IMR-90 (cell line): ENCODE measurements around the gene HOTAIR. TPM values are rescaled to one million over a fixed set of nuclear protein-coding genes. Genes with fewer than 3 reads are reported as not detected.

ENCODE experiments used
- ATAC-seq: fragments of 200-7000 bp; cut with Tn5 transposase; 2 replicates; pipeline ENCODE4 v1.9.1; 2020; ENCODE audit warnings: low read depth, mild to moderate bottlenecking, moderate library complexity
- BruUV-seq: library from RNA; stranded (reverse); fragments of 400-500 nt; replicated peaks from 2 replicates; lab custom pipeline; 2021; lab: Mats Ljungman, UMichigan
- CTCF ChIA-PET: fragments of 300-600 bp; formaldehyde crosslinking; extraction: SDS; loops from one replicate; lab custom pipeline; 2021; ENCODE audit warnings: antibody characterized with exemption; lab: Yijun Ruan, JAX
- POLR2A ChIA-PET: fragments of 300-600 bp; sonication (Branson Sonifier 250); formaldehyde crosslinking; loops from one replicate; lab custom pipeline; 2022; ENCODE audit warnings: antibody characterized with exemption; ENCODE audit not compliant: unreplicated experiment; lab: Charles Lee
- DNase-seq: peaks from one replicate; pipeline ENCODE4 v3.0.0; 2013
- H2AFZ ChIP-seq: replicated peaks from 2 replicates; pipeline ENCODE3; 2013; ENCODE audit warnings: low read length, mild to moderate bottlenecking; ENCODE audit not compliant: poor library complexity
- H2AK5ac ChIP-seq: 2 replicates; pipeline ENCODE4 v1.6.1; 2013; ENCODE audit warnings: low read depth, low read length, inconsistent platforms
- H2AK9ac ChIP-seq: replicated peaks from 2 replicates; pipeline ENCODE3; 2013; ENCODE audit warnings: mild to moderate bottlenecking, low read depth, low read length, moderate library complexity; ENCODE audit not compliant: poor library complexity
- H2BK120ac ChIP-seq: 2 replicates; pipeline ENCODE4 v1.6.1; 2013; ENCODE audit warnings: low read depth, low read length, inconsistent platforms
- H2BK15ac ChIP-seq: 3 replicates; pipeline ENCODE4 v1.6.1; 2013; ENCODE audit warnings: low read depth, low read length, inconsistent platforms
- H2BK20ac ChIP-seq: 2 replicates; pipeline ENCODE4 v1.6.1; 2013; ENCODE audit warnings: low read depth, mild to moderate bottlenecking, inconsistent platforms, low read length, moderate library complexity
- H2BK5ac ChIP-seq: 2 replicates; pipeline ENCODE4 v1.6.1; 2013; ENCODE audit warnings: mild to moderate bottlenecking, low read depth, low read length, inconsistent platforms; ENCODE audit not compliant: poor library complexity, severe bottlenecking
- H3K14ac ChIP-seq: replicated peaks from 2 replicates; pipeline ENCODE4 v1.6.1; 2013; ENCODE audit warnings: low read depth, low read length, inconsistent platforms
- H3K18ac ChIP-seq: 2 replicates; pipeline ENCODE4 v1.6.1; 2013; ENCODE audit warnings: low read depth, low read length, control low read depth
- H3K23ac ChIP-seq: 2 replicates; pipeline ENCODE4 v1.6.1; 2013; ENCODE audit warnings: low read depth, low read length, inconsistent platforms
- H3K27ac ChIP-seq: 2 replicates; pipeline ENCODE4 v1.5.1; 2013; ENCODE audit warnings: mild to moderate bottlenecking, control low read depth, low read length; ENCODE audit not compliant: insufficient read depth
- H3K27me3 ChIP-seq: 2 replicates; pipeline ENCODE4 v1.6.1; 2013; ENCODE audit warnings: low read length; ENCODE audit not compliant: control insufficient read depth, insufficient read depth
- H3K36me3 ChIP-seq: 2 replicates; pipeline ENCODE4 v1.6.1; 2013; ENCODE audit warnings: low read length, mixed read lengths; ENCODE audit not compliant: control insufficient read depth, insufficient read depth
- H3K4ac ChIP-seq: 2 replicates; pipeline ENCODE4 v1.6.1; 2013; ENCODE audit warnings: low read depth, low read length, inconsistent platforms
- H3K4me1 ChIP-seq: 2 replicates; pipeline ENCODE4 v1.6.1; 2013; ENCODE audit warnings: low read length, mixed read lengths; ENCODE audit not compliant: control insufficient read depth, insufficient read depth
- H3K4me2 ChIP-seq: 2 replicates; pipeline ENCODE4 v1.6.1; 2013; ENCODE audit warnings: low read depth, mild to moderate bottlenecking, control low read depth, low read length, moderate library complexity
- H3K4me3 ChIP-seq: 2 replicates; pipeline ENCODE4 v1.5.1; 2013; ENCODE audit warnings: low read depth, mild to moderate bottlenecking, control low read depth, low read length, moderate library complexity; ENCODE audit not compliant: insufficient read depth
- H3K56ac ChIP-seq: 2 replicates; pipeline ENCODE4 v1.6.1; 2013; ENCODE audit warnings: low read length, inconsistent platforms; ENCODE audit not compliant: insufficient read depth; ENCODE audit errors: extremely low read depth
- H3K79me1 ChIP-seq, 2 experiments: 2 replicates each; pipeline ENCODE4 v1.6.1; 2013; ENCODE audit warnings: low read length in 2 of 2, inconsistent platforms in 1 of 2, low read depth in 1 of 2
- H3K9ac ChIP-seq: 2 replicates; pipeline ENCODE4 v1.6.1; 2013; ENCODE audit warnings: low read depth, low read length, control low read depth
- H3K9me1 ChIP-seq: 2 replicates; pipeline ENCODE4 v1.6.1; 2013; ENCODE audit warnings: low read length, inconsistent platforms; ENCODE audit not compliant: insufficient read depth
- H3K9me3 ChIP-seq: 2 replicates; pipeline ENCODE4 v1.6.1; 2013; ENCODE audit warnings: low read length; ENCODE audit not compliant: control insufficient read depth, insufficient read depth
- H4K20me1 ChIP-seq: 2 replicates; pipeline ENCODE4 v1.6.1; 2013; ENCODE audit warnings: low read length, inconsistent platforms; ENCODE audit not compliant: insufficient read depth
- H4K5ac ChIP-seq: 2 replicates; pipeline ENCODE4 v1.6.1; 2013; ENCODE audit warnings: mild to moderate bottlenecking, low read depth, low read length, control low read depth
- H4K8ac ChIP-seq, 2 experiments: 2 replicates each; pipeline ENCODE4 v1.6.1; 2013; ENCODE audit warnings: low read depth in 2 of 2, low read length in 2 of 2, control low read depth in 1 of 2, inconsistent platforms in 1 of 2
- H4K91ac ChIP-seq: 2 replicates; pipeline ENCODE4 v1.6.1; 2013; ENCODE audit warnings: low read depth, low read length, inconsistent platforms; ENCODE audit not compliant: insufficient read depth
- FOS ChIP-seq: fragments of 150-350 bp; IDR thresholded peaks from 2 replicates; pipeline ENCODE4 v1.6.1; 2016; ENCODE audit warnings: low read depth, low read length
- POLR2A ChIP-seq: IDR thresholded peaks from 2 replicates; pipeline ENCODE4 v1.6.1; 2012; ENCODE audit warnings: mild to moderate bottlenecking, low read depth, low read length
- RAD21 ChIP-seq: IDR thresholded peaks from 2 replicates; pipeline ENCODE4 v1.6.1; 2012; ENCODE audit warnings: low read length, improper control_type of control experiment
- RCOR1 ChIP-seq: IDR thresholded peaks from 2 replicates; pipeline ENCODE4 v1.6.1; 2012; ENCODE audit warnings: mild to moderate bottlenecking, low read length, improper control_type of control experiment; ENCODE audit not compliant: insufficient replicate concordance
- SMC3 ChIP-seq: fragments of 150-350 bp; IDR thresholded peaks from 2 replicates; pipeline ENCODE4 v1.6.1; 2016; ENCODE audit warnings: low read depth, mild to moderate bottlenecking, antibody characterized with exemption, low read length, moderate library complexity
- USF2 ChIP-seq: fragments of 150-350 bp; IDR thresholded peaks from 2 replicates; pipeline ENCODE4 v1.6.1; 2017; ENCODE audit warnings: mild to moderate bottlenecking, antibody characterized with exemption, low read length, low read depth
- WGBS, 2 experiments: methylation state at CpG; one replicate each; pipeline versions ENCODE4 v1.1.5 to v1.1.7; 2013; ENCODE audit warnings: missing lambda C conversion rate in 2 of 2; ENCODE audit not compliant: insufficient read length in 1 of 2; ENCODE audit errors: extremely low coverage in 2 of 2; 5-methylcytosine and 5-hydroxymethylcytosine counted together
- dilution Hi-C: fragments of 300-500 bp; cut with HindIII; formaldehyde crosslinking; loops from one replicate; pipeline ENCODE4 v1.14.3; 2018; ENCODE audit warnings: low sequenced_read_pairs; ENCODE audit not compliant: unreplicated experiment
- in situ Hi-C: fragments of 300-500 bp; cut with MboI; formaldehyde crosslinking; loops from 3 replicates; pipeline ENCODE4 v1.14.3; 2019; ENCODE audit warnings: low sequenced_read_pairs, inconsistent platforms, mixed read lengths
- intact Hi-C: fragments of 100-400 bp; cut with micrococcal nuclease; formaldehyde crosslinking; loops from 2 replicates; pipeline ENCODE4 v1.10.0; 2022
- polyA plus RNA-seq, 3 experiments: library from polyadenylated mRNA; depleted of rRNA; stranded (reverse); fragments of >200 nt; gene quantifications; 2 replicates each; pipeline ENCODE4 v1.2.3, GENCODE V29; 2012; ENCODE audit warnings: low replicate concordance in 1 of 3
- total RNA-seq: library from RNA; depleted of rRNA; stranded (reverse); fragments of >200 nt; gene quantifications from 2 replicates; pipeline ENCODE4 v1.2.3, GENCODE V29; 2012

HOTAIR gene
- total and polyA plus RNA-seq, 2 of the 4 experiments (the other 2 are of a cell fraction) = not detected

GRCh38 chr12:54022960-54023884 is 48.5 kb upstream of the HOTAIR start (continued):
- TF ChIP-seq SMC3 = no peak

- no peak overlapping the region for H3K9ac ChIP-seq
- no TSS peak for BruUV-seq
- no peak overlapping the region for H3K23ac ChIP-seq
- H3K9me1 ChIP-seq = no peaks in the 10 kb centered on the region
- ATAC-seq = no peak
- no peak overlapping the region for H2BK5ac ChIP-seq
- H4K8ac ChIP-seq = no peak overlapping the region
- peaks cover 84% of the 10 kb centered on the region for H3K27me3 ChIP-seq
- no peak overlapping the region for H2BK120ac ChIP-seq
- no peaks in the 10 kb centered on the region for H3K36me3 ChIP-seq
- H2BK20ac ChIP-seq = no peak overlapping the region
- no peak overlapping the region for H3K4ac ChIP-seq
- POLR2A ChIA-PET = no interaction called here
- H4K5ac ChIP-seq = no peak overlapping the region
- CTCF ChIA-PET = interaction anchor here (0.5 kb wide), 1 partner anchor 11 kb away, joined by 3 read pairs; no protein-coding TSS in a partner anchor
- no peak overlapping the region for H2BK15ac ChIP-seq
- no peak for DNase-seq
- H3K18ac ChIP-seq = no peak overlapping the region
- dilution Hi-C loops = no loop called here
- no peaks in the 10 kb centered on the region for H3K79me1 ChIP-seq
- no peaks in the 10 kb centered on the region for H4K20me1 ChIP-seq
- H2AK5ac ChIP-seq = no peak overlapping the region
- no peaks in the 10 kb centered on the region for H3K4me1 ChIP-seq
- H2AK9ac ChIP-seq = no peak overlapping the region
- intact Hi-C loops = no loop called here
- TF ChIP-seq FOS (no peak), RAD21 (no peak), POLR2A (no peak), USF2 (no peak), RCOR1 (no peak)
- H3K9me3 ChIP-seq = no peaks in the 10 kb centered on the region
- H3K14ac ChIP-seq = no peak overlapping the region
- H3K4me3 ChIP-seq = no peak overlapping the region
- 0% methylated on average over 2 of the region's 16 CpGs; no CpG with 5 or more reads in 1 of the 2 experiments for WGBS, 2 experiments
- H3K27ac ChIP-seq = no peak overlapping the region
- in situ Hi-C loops = no loop called here
- H3K56ac ChIP-seq = no peak overlapping the region
- H2AFZ ChIP-seq = no peak overlapping the region
- no peak overlapping the region for H4K91ac ChIP-seq
- H3K4me2 ChIP-seq = no peak overlapping the region
Measured at GRCh38 chr12:54021432-54022013, 46.8 kb upstream of the HOTAIR start.
